ENCODE data around the gene PAN3.
"Not testable (repeated sequence)": the region's sequence is repeated elsewhere in the genome, so short reads cannot be mapped to it uniquely, and the experiment has no call there.

The PAN3 gene

DNA sequence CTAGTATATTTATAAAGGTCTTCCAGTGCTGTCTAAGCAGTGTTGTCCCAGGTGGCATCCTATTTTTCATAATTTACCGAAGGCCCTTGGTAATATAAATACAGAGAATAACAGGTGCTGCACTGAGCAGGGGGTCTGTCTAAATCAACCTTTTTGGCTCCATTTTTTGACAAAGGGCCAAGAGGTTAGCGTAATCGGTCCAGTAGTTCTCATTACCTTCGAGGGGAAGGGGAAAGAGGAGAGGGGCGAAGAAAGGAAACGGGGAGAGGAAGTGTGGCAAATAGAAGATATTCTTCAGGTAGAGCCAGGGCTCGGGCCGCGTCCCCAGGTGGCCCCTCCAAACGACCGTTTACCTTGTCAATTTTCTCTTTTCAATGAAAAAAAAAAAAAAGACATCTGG, 749 bp upstream of the PAN3 start:
- DNase-seq (ENCODE audit: low read depth in 1 of 2, low spot score in 1 of 2): no peak

DNA sequence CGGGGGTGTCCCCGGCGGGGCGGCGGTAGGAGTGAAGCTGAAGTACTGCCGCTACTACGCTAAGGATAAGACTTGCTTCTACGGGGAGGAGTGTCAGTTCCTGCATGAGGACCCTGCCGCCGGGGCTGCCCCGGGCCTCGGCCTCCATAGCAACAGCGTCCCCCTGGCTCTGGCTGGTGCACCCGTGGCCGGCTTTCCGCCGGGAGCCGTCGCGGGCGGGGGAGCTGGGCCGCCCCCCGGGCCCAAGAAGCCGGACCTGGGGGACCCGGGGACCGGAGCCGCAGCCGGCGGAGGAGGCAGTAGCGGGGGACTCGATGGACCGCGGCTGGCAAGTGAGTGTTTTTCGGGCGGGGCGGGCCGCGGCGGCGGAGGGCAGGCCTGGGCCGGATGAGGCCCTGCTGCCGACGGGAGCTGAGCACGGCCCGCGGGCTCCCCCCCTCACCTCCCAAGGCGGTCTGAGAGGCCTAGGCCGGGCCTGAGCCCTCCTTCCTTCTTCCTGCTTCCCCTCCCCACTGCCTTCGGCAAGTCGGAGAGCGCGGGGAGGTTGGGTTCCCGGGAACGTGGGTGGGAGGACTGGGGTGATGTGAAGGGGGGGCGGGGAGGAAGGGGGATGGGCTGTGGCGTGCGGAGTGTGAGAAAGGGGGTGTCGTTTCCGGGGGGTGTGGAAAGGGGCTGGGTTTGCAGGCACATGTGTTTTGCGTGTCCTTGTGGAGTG, 568 bp downstream of the PAN3 start:
- peak; percentile 67 to 82 for DNase-seq (ENCODE audit: low read depth in 1 of 2, low spot score in 1 of 2)

DNA sequence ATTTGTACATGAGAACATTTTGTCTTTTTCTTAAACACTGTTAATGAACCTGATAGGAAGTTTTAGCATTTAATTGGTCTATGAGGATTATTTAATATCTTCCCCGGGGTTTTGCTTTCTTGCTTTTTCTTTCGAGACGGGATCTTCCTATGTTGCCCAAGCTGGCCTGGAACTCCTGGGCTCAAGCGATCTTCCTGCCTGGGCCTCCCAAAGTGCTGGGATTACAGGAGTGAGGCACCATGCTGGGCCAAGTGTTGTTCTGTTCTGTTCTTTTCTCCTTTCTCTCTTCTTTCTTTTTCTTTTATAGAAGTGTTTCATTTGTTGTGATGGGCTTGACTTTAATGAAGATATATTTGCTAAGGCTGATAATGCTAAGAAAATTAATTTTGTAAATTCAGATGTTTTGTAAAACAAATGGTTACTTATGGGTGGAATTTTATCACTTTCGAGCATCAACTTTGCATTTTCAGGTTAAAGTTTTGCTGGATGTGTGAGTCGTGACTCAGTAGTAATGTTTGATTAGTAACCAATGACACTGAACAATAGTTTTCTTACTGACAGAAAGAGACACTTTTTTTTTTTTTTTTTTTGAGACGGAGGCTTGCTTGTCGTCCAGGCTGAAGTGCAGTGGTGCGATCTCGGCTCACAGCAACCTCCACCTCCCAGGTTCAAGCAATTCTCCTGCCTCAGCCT, 2.2 kb downstream of the PAN3 start:
- no peak for DNase-seq (ENCODE audit: low read depth in 1 of 2, low spot score in 1 of 2)

DNA sequence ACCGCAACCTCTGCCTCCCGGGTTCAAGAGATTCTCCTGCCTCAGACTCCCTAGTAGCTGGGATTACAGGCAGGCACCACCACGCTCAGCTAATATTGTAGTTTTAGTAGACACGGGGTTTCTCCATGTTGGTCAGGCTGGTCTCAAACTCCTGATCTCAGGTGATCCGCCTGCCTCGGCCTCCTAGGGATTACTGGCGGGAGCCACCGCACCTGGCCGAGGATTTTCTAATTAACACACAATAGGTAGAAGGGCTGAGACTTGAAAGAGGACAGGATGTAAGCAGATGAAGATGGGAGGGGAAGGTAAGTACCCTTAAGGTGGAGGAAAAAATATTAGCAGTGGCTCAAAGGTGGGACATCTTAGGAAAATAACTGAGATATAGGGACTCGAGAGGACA, 3.2 kb downstream of the PAN3 start:
- not testable (repeated sequence) for DNase-seq (ENCODE audit: low read depth in 1 of 2, low spot score in 1 of 2)

GRCh38 chr13:28145049-28145448, 6.7 kb downstream of the PAN3 start:
- no peak for DNase-seq (ENCODE audit: low read depth in 1 of 2, low spot score in 1 of 2)

- DNase-seq (ENCODE audit: low read depth in 1 of 2, low spot score in 1 of 2): no peak
Measured at GRCh38 chr13:28147495-28147894, 9.2 kb downstream of the PAN3 start.

DNA sequence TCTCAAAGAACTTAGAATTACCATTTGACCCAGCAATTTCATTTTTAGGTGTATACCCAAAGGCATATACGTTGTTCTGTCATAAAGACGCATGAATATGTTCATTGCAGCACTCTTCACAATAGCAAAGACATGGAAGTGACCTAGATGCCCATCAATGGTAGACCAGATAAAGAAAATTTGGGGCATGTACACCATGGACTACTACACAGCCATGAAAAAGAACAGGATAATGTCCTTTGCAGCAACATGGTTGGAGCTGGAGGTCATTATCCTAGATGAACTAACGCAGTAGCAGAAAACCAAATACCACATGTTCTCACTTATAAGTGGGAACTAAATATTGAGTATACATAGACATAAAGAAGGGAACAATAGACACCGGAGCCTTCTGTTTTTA, 20.7 kb downstream of the PAN3 start:
- no peak for DNase-seq (ENCODE audit: low read depth in 1 of 2, low spot score in 1 of 2)

- DNase-seq (ENCODE audit: low read depth in 1 of 2, low spot score in 1 of 2): no peak
Measured at GRCh38 chr13:28161370-28161769, 23.0 kb downstream of the PAN3 start.

GRCh38 chr13:28163587-28163986, 25.2 kb downstream of the PAN3 start:
- no peak for DNase-seq (ENCODE audit: low read depth in 1 of 2, low spot score in 1 of 2)

DNA sequence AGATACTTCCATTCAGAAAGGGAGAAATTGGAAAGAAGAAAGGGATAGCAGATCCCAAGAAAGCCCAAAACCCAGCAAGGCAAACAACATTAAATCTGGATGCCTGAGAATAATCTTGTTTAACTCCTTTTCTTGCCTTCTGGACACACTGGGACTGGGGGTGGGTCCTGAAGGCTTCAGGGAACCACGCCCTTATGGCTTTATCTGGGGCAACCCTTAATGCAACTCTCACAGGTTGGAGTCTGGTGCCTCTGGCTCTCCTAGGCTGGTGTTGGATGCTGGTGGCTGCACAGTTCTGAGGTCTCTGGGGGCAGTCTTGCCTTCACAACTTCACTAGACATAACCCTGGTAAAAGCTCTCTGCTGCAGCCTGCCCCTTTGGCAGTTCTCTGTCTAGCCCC, 27.9 kb downstream of the PAN3 start:
- DNase-seq (ENCODE audit: low read depth in 1 of 2, low spot score in 1 of 2): no peak

- DNase-seq (ENCODE audit: low read depth in 1 of 2, low spot score in 1 of 2): no peak
Measured at GRCh38 chr13:28171266-28171665, 32.9 kb downstream of the PAN3 start.

DNA sequence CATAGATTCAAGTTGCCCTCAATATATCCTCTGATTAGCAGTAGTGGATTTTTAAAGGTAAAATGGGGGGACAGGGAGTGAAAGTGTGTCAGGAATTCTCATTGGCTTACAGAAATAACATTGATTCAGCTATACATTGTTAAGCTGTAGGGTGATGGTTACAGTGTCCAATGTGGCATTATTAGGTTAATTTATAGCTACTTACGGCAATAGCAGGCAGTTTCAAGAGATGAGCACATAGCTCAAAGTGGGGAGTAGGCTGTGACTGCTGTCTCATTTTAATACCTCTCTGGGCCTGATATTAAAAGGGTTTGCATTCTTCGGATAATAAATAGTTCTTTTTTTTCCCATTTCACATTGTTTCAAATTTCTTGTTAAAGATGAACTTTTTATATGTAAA, 34.6 kb downstream of the PAN3 start:
- DNase-seq (ENCODE audit: low read depth in 1 of 2, low spot score in 1 of 2): no peak

DNA sequence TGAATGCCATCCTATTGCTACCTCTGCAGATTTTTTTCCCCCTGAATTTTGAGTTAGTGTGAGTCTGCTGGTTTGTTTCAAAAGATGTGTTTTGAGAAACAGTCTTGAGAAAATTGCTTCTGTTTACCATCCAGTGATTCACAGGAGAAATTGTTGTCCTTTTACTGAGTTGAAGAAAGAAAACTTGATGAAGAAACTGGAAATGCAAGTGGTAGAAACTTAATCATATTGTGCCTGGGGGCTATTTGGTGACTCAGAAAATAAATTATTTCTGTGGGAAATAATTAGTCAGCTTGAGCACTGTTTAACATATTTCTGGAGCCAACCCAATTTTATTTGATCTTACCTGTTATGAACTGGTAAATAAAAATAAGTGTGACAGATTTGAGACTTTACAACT, 35.4 kb downstream of the PAN3 start:
- no peak for DNase-seq (ENCODE audit: low read depth in 1 of 2, low spot score in 1 of 2)

GRCh38 chr13:28177327-28177726, 39.0 kb downstream of the PAN3 start:
- no peak for DNase-seq (ENCODE audit: low read depth in 1 of 2, low spot score in 1 of 2)

GRCh38 chr13:28177877-28178276, 39.5 kb downstream of the PAN3 start:
- no peak for DNase-seq (ENCODE audit: low read depth in 1 of 2, low spot score in 1 of 2)

DNA sequence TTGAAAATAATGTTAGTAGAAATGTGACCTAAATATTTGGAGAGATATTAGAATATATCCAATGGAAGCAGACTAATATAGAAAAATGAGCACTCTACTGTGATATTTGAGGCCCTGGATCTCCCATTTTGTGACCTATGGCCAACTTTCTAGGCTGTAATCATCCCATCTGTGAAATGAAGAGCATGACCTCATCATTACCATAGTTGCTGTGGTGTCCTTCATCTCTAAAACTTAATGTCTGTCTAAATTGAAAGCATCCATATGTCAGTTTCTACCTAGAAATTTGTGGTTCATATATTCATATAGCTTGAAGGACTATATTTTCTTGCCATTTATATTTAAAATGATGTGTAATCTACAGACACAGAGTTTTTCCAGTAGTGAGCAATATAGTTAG, 41.6 kb downstream of the PAN3 start:
- DNase-seq (ENCODE audit: low read depth in 1 of 2, low spot score in 1 of 2): no peak

GRCh38 chr13:28181413-28181812, 43.1 kb downstream of the PAN3 start:
- DNase-seq (ENCODE audit: low read depth in 1 of 2, low spot score in 1 of 2): no peak

DNA sequence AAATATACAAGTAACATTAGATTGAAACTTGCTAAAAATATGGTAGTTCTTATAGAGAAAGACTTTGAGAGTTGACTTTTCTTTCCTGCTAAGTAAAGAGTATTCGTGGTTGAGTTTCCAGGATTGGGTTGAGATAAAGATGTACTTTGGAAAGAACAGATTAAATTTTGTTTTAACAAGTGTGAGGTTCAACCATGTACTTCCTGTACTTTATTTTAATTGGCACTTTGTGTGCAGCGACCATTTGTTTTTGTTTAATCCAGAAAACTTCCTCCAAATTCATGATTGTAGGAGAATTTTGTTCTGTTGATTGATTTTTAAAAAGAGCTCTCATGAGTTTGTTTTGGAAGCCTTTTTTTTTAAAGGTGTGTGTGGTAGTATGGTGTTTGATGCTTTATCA, 46.9 kb downstream of the PAN3 start:
- no peak for DNase-seq (ENCODE audit: low read depth in 1 of 2, low spot score in 1 of 2)

GRCh38 chr13:28199089-28199488, 60.7 kb downstream of the PAN3 start:
- DNase-seq (ENCODE audit: low read depth in 1 of 2, low spot score in 1 of 2): no peak

DNA sequence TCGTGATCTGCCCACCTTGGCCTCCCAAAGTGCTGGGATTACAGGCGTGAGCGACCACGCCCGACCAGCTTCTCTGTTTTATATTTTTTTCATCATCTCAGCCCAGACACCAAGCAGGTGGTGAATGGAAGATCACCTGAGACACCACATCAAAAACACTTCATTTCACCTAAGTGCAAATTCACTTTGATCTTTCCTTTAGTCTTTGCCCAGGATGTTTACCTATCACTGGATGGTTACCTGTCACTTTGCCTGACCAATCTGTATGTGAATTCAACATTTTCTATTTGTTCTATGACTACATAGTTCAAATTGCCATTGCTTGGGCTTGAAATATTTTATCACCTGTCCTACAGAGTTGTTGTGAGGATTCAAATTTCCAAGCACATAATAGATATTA, 65.7 kb downstream of the PAN3 start:
- no peak for DNase-seq (ENCODE audit: low read depth in 1 of 2, low spot score in 1 of 2)

- DNase-seq (ENCODE audit: low read depth in 1 of 2, low spot score in 1 of 2): no peak
Measured at GRCh38 chr13:28204690-28205443, 66.5 kb downstream of the PAN3 start.

- no peak for DNase-seq (ENCODE audit: low read depth in 1 of 2, low spot score in 1 of 2)
Measured at GRCh38 chr13:28218679-28219078, 80.3 kb downstream of the PAN3 start.

All from stimulated activated CD4-positive, alpha-beta T cell treated with anti-CD3 and anti-CD28 coated beads, Interleukin-15, amount 100 ng/mL, for 1 hour (primary cell).